ENCODE data around the gene ULK3.

Gene ULK3

DNA sequence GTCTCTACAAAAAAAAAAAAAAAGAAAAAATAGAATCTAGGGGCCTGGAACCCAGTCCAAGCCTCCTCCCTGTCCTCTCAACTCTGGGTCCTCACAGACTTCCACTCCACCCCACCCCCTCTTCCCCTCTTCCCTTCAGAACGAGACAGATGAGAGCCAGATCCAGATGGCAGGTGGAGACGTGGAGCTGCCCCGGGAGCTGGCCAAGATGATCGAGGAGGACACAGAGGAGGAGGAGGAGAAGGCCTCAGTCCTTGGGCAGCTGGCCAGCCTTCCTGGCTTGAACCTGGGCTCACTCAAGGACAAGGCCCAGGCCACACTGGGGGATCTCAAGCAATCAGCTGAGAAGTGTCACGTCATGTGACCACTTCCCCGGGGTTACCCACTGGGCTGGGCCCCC, 13.0 kb downstream of the ULK3 start:
- H3K4me3 ChIP-seq (ENCODE audit: low read depth in 1 of 2, low read length in 2 of 2), result no peak overlapping the region
- H4K20me1 ChIP-seq (ENCODE audit: insufficient read depth, low read length), result peaks cover 16% of the 10 kb centered on the region
- H3K9me3 ChIP-seq (ENCODE audit: insufficient read depth, low read length, severe bottlenecking), result no peaks in the 10 kb centered on the region
- H3K79me2 ChIP-seq (ENCODE audit: insufficient read depth, low read length), result no peaks in the 10 kb centered on the region
- H3K9ac ChIP-seq (ENCODE audit: low read depth, low read length), result no peak overlapping the region
- H3K36me3 ChIP-seq (ENCODE audit: insufficient read depth, low read length), result no peaks in the 10 kb centered on the region
- no peak for DNase-seq
- H3K4me2 ChIP-seq (ENCODE audit: insufficient read depth, low read length), result no peak overlapping the region
- ATAC-seq (ENCODE audit: insufficient read depth, low read depth), result no peak
- H3K4me1 ChIP-seq (ENCODE audit: insufficient read depth, low read length), result peaks cover 3% of the 10 kb centered on the region; the same call in 1 of the 2 replicates
- no peak overlapping the region for H3K27ac ChIP-seq (ENCODE audit: low read length)
- H3K27me3 ChIP-seq (ENCODE audit: insufficient read depth, low read length, poor library complexity), result no peaks in the 10 kb centered on the region
- TF ChIP-seq EZH2 (IDR thresholded peaks at IDR 0.05; ENCODE audit: borderline replicate concordance, low read depth, low read length, severe bottlenecking), result no peak
- TF ChIP-seq, protein P1, sequence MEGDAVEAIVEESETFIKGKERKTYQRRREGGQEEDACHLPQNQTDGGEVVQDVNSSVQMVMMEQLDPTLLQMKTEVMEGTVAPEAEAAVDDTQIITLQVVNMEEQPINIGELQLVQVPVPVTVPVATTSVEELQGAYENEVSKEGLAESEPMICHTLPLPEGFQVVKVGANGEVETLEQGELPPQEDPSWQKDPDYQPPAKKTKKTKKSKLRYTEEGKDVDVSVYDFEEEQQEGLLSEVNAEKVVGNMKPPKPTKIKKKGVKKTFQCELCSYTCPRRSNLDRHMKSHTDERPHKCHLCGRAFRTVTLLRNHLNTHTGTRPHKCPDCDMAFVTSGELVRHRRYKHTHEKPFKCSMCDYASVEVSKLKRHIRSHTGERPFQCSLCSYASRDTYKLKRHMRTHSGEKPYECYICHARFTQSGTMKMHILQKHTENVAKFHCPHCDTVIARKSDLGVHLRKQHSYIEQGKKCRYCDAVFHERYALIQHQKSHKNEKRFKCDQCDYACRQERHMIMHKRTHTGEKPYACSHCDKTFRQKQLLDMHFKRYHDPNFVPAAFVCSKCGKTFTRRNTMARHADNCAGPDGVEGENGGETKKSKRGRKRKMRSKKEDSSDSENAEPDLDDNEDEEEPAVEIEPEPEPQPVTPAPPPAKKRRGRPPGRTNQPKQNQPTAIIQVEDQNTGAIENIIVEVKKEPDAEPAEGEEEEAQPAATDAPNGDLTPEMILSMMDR (IDR thresholded peaks at IDR 0.05; ENCODE audit: borderline replicate concordance, extremely low read depth, low read length, poor library complexity, severe bottlenecking), result no peak
- no peak overlapping the region for H2AFZ ChIP-seq (ENCODE audit: low read depth, low read length)

DNA sequence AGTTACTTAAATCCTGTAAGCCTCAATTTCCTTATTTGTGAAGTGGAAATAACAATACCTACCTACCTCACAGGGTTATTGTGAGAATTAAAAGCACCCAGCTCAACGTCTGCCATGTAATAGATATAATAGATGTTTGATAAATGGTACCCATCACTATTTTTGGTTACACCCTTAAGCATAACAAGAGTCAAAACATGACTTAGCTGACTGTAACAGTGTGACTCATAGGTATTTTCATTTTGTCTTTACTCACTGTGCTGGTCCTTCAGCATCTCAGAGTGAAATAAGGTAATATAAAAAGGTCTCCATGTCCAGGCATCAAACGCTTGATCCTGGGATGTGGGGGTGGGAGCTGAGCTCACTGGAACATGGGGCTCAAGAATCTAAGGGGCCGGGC, 13.5 kb downstream of the ULK3 start:
- TF ChIP-seq, protein P1 (IDR thresholded peaks at IDR 0.05; ENCODE audit: borderline replicate concordance, extremely low read depth, low read length, poor library complexity, severe bottlenecking), result no peak
- no peak for TF ChIP-seq EZH2 (IDR thresholded peaks at IDR 0.05; ENCODE audit: borderline replicate concordance, low read depth, low read length, severe bottlenecking)
- H3K4me3 ChIP-seq (ENCODE audit: low read depth in 1 of 2, low read length in 2 of 2), result no peak overlapping the region
- H4K20me1 ChIP-seq (ENCODE audit: insufficient read depth, low read length), result peaks cover 16% of the 10 kb centered on the region

DNA sequence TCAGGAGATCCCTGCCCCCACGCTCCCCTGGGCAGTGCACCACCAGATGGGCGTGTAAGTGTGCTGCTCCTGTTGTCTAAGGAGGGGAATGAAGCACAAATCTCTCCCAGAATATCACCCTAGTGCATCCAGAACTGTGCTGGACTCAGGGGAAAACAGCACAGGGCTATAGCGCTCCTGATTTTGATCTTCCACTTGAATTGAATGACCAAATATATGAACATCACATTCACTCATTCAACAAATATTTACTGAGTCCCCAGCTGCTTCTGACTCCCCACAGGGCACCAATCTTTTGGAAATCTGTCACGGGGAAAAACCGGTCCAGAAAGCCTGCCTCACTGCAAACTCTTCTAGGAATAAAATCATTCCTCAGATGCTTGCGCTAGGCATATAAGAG, 14.1 kb downstream of the ULK3 start:
- H3K79me2 ChIP-seq (ENCODE audit: insufficient read depth, low read length), result no peaks in the 10 kb centered on the region
- no peaks in the 10 kb centered on the region for H3K36me3 ChIP-seq (ENCODE audit: insufficient read depth, low read length)
- H3K4me2 ChIP-seq (ENCODE audit: insufficient read depth, low read length), result no peak overlapping the region
- H4K20me1 ChIP-seq (ENCODE audit: insufficient read depth, low read length), result peaks cover 16% of the 10 kb centered on the region
- peaks cover 3% of the 10 kb centered on the region; the same call in 1 of the 2 replicates for H3K4me1 ChIP-seq (ENCODE audit: insufficient read depth, low read length)
- TF ChIP-seq, protein P1 (IDR thresholded peaks at IDR 0.05; ENCODE audit: borderline replicate concordance, extremely low read depth, low read length, poor library complexity, severe bottlenecking), result no peak
- TF ChIP-seq EZH2 (IDR thresholded peaks at IDR 0.05; ENCODE audit: borderline replicate concordance, low read depth, low read length, severe bottlenecking), result no peak
- no peak overlapping the region for H3K4me3 ChIP-seq (ENCODE audit: low read depth in 1 of 2, low read length in 2 of 2)
- H3K9ac ChIP-seq (ENCODE audit: low read depth, low read length), result no peak overlapping the region
- no peak overlapping the region for H3K27ac ChIP-seq (ENCODE audit: low read length)
- H3K27me3 ChIP-seq (ENCODE audit: insufficient read depth, low read length, poor library complexity), result no peaks in the 10 kb centered on the region
- H2AFZ ChIP-seq (ENCODE audit: low read depth, low read length), result no peak overlapping the region
- no peaks in the 10 kb centered on the region for H3K9me3 ChIP-seq (ENCODE audit: insufficient read depth, low read length, severe bottlenecking)
- no peak for ATAC-seq (ENCODE audit: insufficient read depth, low read depth)
- DNase-seq, result no peak

More for the DNA sequence above, 13.5 kb downstream of the ULK3 start:
- DNase-seq, result no peak
- no peaks in the 10 kb centered on the region for H3K27me3 ChIP-seq (ENCODE audit: insufficient read depth, low read length, poor library complexity)
- peaks cover 3% of the 10 kb centered on the region; the same call in 1 of the 2 replicates for H3K4me1 ChIP-seq (ENCODE audit: insufficient read depth, low read length)
- no peaks in the 10 kb centered on the region for H3K36me3 ChIP-seq (ENCODE audit: insufficient read depth, low read length)
- ATAC-seq (ENCODE audit: insufficient read depth, low read depth), result no peak
- H3K79me2 ChIP-seq (ENCODE audit: insufficient read depth, low read length), result no peaks in the 10 kb centered on the region
- H3K4me2 ChIP-seq (ENCODE audit: insufficient read depth, low read length), result no peak overlapping the region
- H2AFZ ChIP-seq (ENCODE audit: low read depth, low read length), result no peak overlapping the region
- H3K9me3 ChIP-seq (ENCODE audit: insufficient read depth, low read length, severe bottlenecking), result no peaks in the 10 kb centered on the region
- no peak overlapping the region for H3K27ac ChIP-seq (ENCODE audit: low read length)
- no peak overlapping the region for H3K9ac ChIP-seq (ENCODE audit: low read depth, low read length)

DNA sequence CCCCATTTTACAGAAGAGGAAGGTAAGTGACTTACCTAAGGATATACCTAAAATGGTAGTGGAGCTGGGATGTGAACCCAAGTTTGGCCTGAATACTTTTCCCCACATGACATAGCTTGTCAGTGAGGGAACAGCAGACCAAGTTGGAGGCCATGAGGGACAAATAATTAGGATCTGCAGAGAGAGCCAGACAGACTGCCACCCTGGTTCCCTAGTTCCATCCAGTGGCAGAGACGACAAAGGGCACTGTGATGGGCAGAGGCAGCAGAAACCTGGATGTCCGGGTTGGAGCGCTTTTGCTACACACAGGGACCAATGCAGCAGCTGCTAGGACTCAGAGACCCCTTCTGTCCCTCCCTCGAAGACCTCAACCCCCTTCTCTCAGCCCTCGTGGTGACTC, 15.3 kb downstream of the ULK3 start:
- TF ChIP-seq EZH2 (IDR thresholded peaks at IDR 0.05; ENCODE audit: borderline replicate concordance, low read depth, low read length, severe bottlenecking), result no peak
- TF ChIP-seq, protein P1 (IDR thresholded peaks at IDR 0.05; ENCODE audit: borderline replicate concordance, extremely low read depth, low read length, poor library complexity, severe bottlenecking), result no peak

More for the DNA sequence above, 15.3 kb downstream of the ULK3 start:
- ATAC-seq (ENCODE audit: insufficient read depth, low read depth) (no peak), DNase-seq (no peak)
- Histone ChIP-seq H3K4me1 (ENCODE audit: insufficient read depth, low read length) (peaks cover 3% of the 10 kb centered on the region; the same call in 1 of the 2 replicates), H2AFZ (ENCODE audit: low read depth, low read length) (no peak overlapping the region), H3K79me2 (ENCODE audit: insufficient read depth, low read length) (no peaks in the 10 kb centered on the region), H3K9ac (ENCODE audit: low read depth, low read length) (no peak overlapping the region), H4K20me1 (ENCODE audit: insufficient read depth, low read length) (peaks cover 16% of the 10 kb centered on the region), H3K4me3 (ENCODE audit: low read depth in 1 of 2, low read length in 2 of 2) (no peak overlapping the region), H3K27me3 (ENCODE audit: insufficient read depth, low read length, poor library complexity) (no peaks in the 10 kb centered on the region), H3K4me2 (ENCODE audit: insufficient read depth, low read length) (no peak overlapping the region), H3K36me3 (ENCODE audit: insufficient read depth, low read length) (no peaks in the 10 kb centered on the region), H3K27ac (ENCODE audit: low read length) (no peak overlapping the region), H3K9me3 (ENCODE audit: insufficient read depth, low read length, severe bottlenecking) (no peaks in the 10 kb centered on the region)
